Effector memory CD4-positive, alpha-beta T cell (primary cell): ENCODE results near the gene HIP1R.

Source experiments
- DNase-seq, 3 donors: peaks; one replicate each; pipeline ENCODE4 v3.0.0-alpha.2; 2020
- H3K27ac ChIP-seq: 2 replicates; pipeline ENCODE4 v1.7.0; 2013; ENCODE audit warnings: mild to moderate bottlenecking, low read length, moderate library complexity; ENCODE audit not compliant: insufficient read depth, poor library complexity, severe bottlenecking
- H3K27me3 ChIP-seq: replicated peaks from 2 replicates; pipeline ENCODE4 v1.7.0; 2013; ENCODE audit warnings: mild to moderate bottlenecking, low read length; ENCODE audit not compliant: insufficient read depth, control insufficient read depth, poor library complexity, severe bottlenecking
- H3K36me3 ChIP-seq: 2 replicates; pipeline ENCODE4 v1.7.0; 2013; ENCODE audit warnings: mild to moderate bottlenecking, low read length, moderate library complexity; ENCODE audit not compliant: control insufficient read depth, insufficient read depth
- H3K4me1 ChIP-seq: 2 replicates; pipeline ENCODE4 v1.7.0; 2013; ENCODE audit warnings: low read length, mild to moderate bottlenecking; ENCODE audit not compliant: control insufficient read depth, insufficient read depth, poor library complexity, severe bottlenecking
- H3K4me3 ChIP-seq: 2 replicates; pipeline ENCODE4 v1.7.0; 2013; ENCODE audit warnings: low read length, low read depth, mild to moderate bottlenecking; ENCODE audit not compliant: insufficient read depth, poor library complexity, severe bottlenecking
- H3K9me3 ChIP-seq: 2 replicates; pipeline ENCODE4 v1.7.0; 2013; ENCODE audit warnings: mild to moderate bottlenecking, low read length, moderate library complexity; ENCODE audit not compliant: control insufficient read depth

Gene HIP1R

GRCh38 chr12:122842505-122843405, 7.5 kb downstream of the HIP1R start:
- no peak overlapping the region for H3K4me3 ChIP-seq
- H3K27ac ChIP-seq: no peak overlapping the region
- no peaks in the 10 kb centered on the region for H3K36me3 ChIP-seq
- DNase-seq: no peak
- H3K27me3 ChIP-seq: no peaks in the 10 kb centered on the region
- H3K4me1 ChIP-seq: peaks cover 1% of the 10 kb centered on the region
- no peaks in the 10 kb centered on the region for H3K9me3 ChIP-seq

DNA sequence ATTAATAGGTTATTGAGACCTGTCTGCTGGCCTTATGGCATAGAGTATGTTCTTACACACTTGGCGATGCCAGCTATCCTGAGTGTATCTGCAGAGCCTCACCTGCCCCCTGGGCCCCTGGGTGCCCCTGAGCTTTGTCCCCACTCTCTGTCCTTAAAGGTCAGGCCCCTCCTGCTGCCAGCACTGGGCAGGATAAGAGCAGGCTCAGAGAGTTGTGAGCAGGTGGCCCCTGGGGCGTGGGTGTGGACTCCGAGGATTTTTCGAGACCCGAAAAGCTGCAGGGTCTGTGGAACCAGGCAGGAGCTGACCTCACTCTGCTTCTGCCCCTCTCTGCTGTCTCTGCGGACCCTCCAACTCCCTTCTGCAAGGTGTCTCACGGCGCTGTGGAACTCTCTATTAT, 8.2 kb downstream of the HIP1R start:
- H3K36me3 ChIP-seq: no peaks in the 10 kb centered on the region
- no peaks in the 10 kb centered on the region for H3K9me3 ChIP-seq
- DNase-seq: no peak
- H3K4me3 ChIP-seq: no peak overlapping the region
- no peak overlapping the region for H3K27ac ChIP-seq
- H3K4me1 ChIP-seq: no peaks in the 10 kb centered on the region
- H3K27me3 ChIP-seq: no peaks in the 10 kb centered on the region

DNA sequence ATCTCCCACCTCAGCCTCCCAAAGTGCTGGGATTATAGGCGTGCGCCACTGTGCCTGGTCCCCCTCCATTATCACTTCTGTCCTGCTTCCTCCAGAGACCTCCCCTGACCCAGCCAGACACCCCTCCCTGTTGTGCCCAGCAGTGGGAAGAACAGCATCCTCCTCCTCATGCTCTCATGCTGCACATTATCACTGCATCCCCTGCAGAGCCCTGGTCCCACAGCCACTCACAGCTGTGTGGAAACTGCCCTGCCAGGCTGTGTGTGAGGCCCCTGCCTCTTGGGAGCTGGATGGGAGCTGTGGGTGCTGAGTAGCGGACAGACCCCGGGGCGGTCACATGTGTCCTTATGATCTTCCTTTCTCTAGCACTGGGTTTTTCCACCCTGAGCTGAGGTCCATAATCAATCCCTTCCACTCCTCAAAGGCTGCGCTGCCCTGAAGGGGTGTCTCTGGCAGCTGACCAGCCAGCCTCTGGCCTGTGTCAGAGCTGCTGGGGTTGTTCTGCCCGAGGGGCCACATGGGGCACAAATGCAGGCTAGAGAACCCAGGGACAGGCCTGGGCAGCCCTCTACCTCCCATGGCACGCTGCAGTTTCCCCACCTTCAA, 9.2 kb downstream of the HIP1R start:
- Histone ChIP-seq H3K27me3 (no peaks in the 10 kb centered on the region), H3K27ac (no peak overlapping the region), H3K9me3 (no peaks in the 10 kb centered on the region), H3K4me1 (no peaks in the 10 kb centered on the region), H3K36me3 (no peaks in the 10 kb centered on the region), H3K4me3 (no peak overlapping the region)
- DNase-seq: no peak

DNA sequence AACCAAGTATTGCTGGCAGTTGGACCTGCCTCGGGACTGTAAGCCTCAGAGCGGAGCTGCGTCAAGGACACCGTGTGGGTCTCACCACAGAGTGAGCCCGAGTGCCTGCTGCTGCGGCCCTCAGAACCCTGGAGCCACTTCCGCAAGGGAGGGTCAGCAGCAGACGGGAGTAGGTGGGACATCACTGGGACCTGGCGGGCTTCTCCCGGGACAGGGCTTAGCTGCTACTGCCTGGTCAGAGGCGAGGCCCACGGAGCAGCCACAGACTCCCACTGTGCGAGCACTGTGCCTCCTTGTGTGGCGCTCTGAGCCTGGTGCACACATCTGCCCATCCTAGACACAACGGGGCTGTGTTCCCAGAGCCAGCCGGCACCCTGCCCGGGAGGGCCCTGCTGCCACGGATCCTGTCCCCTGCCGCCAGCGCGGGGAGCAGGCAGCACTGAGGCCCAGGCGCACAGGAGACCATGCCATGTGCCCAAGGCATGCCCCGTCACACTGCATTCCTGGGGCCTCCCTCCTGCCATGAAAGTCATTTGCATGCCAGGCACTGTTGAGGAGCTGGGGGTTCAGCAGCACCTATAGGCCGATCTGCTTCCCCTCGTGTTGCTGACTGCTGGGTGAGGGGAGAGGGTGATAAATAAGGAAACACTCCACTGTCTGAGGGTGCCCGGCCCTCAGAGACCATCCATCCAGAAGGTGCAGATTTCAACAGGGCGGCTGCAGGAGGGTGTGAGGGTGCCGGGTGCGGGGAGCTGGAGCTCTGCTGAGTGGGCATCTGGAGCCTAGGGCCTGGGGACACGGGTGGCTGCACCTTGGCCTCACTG, 10.0 kb downstream of the HIP1R start:
- Histone ChIP-seq H3K27ac (no peak overlapping the region), H3K9me3 (no peaks in the 10 kb centered on the region), H3K36me3 (no peaks in the 10 kb centered on the region), H3K4me3 (no peak overlapping the region), H3K4me1 (no peaks in the 10 kb centered on the region), H3K27me3 (no peaks in the 10 kb centered on the region)
- no peak for DNase-seq

GRCh38 chr12:122845865-122846621, 10.8 kb downstream of the HIP1R start:
- no peaks in the 10 kb centered on the region for H3K36me3 ChIP-seq
- H3K4me1 ChIP-seq: no peaks in the 10 kb centered on the region
- no peaks in the 10 kb centered on the region for H3K9me3 ChIP-seq
- DNase-seq: no peak
- H3K27me3 ChIP-seq: no peaks in the 10 kb centered on the region
- H3K4me3 ChIP-seq: no peak overlapping the region
- no peak overlapping the region for H3K27ac ChIP-seq

- H3K27ac ChIP-seq: no peak overlapping the region
- no peak for DNase-seq
- no peaks in the 10 kb centered on the region for H3K4me1 ChIP-seq
- no peak overlapping the region for H3K4me3 ChIP-seq
- no peaks in the 10 kb centered on the region for H3K9me3 ChIP-seq
- H3K27me3 ChIP-seq: no peaks in the 10 kb centered on the region
- H3K36me3 ChIP-seq: peaks cover 1% of the 10 kb centered on the region
Measured at GRCh38 chr12:122846622-122847515, 11.6 kb downstream of the HIP1R start.

DNA sequence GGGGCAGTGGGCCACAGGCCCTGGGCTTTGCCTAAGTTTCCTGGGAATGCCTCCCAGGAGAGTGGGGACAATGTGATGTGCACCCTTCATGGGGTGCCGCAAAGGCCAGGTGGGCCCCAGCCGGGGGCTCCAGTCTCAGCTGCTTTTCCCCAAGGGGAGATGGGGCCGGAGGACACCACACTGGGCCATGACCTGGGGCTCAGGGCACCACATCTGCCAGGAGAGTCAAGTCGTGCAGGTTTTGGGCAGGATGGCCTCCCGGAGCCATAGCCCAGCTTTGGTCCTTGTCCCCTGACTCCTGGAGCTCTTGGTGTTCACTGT, 12.2 kb downstream of the HIP1R start:
- Histone ChIP-seq H3K27ac (no peak overlapping the region), H3K4me1 (no peaks in the 10 kb centered on the region), H3K36me3 (peaks cover 5% of the 10 kb centered on the region), H3K27me3 (no peaks in the 10 kb centered on the region), H3K4me3 (no peak overlapping the region), H3K9me3 (no peaks in the 10 kb centered on the region)
- DNase-seq: no peak

GRCh38 chr12:122847921-122848421, 12.7 kb downstream of the HIP1R start:
- Histone ChIP-seq H3K4me3 (no peak overlapping the region), H3K4me1 (no peaks in the 10 kb centered on the region), H3K36me3 (peaks cover 5% of the 10 kb centered on the region)

More at GRCh38 chr12:122847921-122848421, 12.7 kb downstream of the HIP1R start:
- H3K27me3 ChIP-seq: no peaks in the 10 kb centered on the region
- H3K9me3 ChIP-seq: no peaks in the 10 kb centered on the region
- no peak overlapping the region for H3K27ac ChIP-seq
- no peak for DNase-seq
